NCI-H524 treated with DMSO at 0.1 percent for 48 hours (cell line): ENCODE data around the gene MARVELD1.
"Not testable (repeated sequence)": the region's sequence is repeated elsewhere in the genome, so short reads cannot be mapped to it uniquely, and the experiment has no call there.

Source experiments
- DNase-seq: peaks from one replicate; lab custom pipeline; 2025; lab: John Stamatoyannopoulos, UW

Gene MARVELD1

DNA sequence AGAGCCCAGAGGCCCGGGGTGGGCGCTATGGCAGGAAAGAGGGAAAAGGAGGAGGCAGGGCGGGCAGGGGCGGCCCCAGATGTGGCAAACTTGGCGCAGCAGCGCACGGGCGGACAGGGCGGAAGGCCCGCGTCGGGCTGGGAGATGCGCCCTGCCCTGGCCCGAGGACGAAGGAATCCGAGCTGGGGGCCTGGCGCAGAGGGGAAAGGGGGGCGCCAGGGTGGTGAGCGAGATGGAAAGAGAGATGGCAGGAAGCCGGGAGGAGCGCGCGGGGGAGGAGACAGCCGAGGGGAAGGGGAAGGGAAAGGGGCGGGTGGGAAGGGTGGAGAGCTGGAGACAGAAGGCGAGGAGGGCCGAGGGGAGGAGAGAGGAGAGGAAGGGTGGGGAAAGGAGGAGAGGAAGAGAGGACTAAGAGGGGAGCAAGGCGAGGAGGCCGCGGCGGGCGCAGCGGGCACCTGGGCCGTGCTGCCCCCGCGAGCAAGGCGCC lies at the start of gene MARVELD1:
Gene MARVELD1 (plus strand): TSS at position 392 of the 487 bp plus-strand sequence. CDS start 147 bp downstream, outside the sequence.
- no peak for DNase-seq

DNA sequence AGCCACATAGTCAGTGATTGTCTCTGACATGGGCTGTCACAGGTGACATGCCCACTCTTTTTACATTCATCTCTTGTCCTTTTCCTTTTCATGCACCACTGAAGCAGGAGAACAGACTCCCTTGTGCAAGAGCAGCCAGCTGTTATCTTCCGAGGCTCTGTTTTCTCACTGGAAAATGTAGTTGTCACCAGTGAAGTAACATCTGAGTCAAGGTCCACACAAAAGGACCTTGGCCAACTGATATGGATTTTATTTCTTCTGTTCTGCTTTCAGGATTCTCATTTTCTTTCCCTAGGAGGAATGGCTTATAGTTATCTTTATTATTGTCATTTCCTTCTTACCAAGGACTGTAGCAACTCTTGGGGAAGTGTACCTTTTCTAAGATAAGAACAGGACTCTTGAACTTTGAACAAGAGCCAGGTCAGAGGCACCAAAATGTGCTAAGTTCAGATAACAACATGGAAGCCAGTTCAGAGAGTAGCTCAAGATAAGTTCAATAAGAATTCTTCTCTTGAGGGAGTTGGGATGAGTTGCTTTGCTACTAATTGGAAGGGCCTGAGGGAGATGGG lies 49.2 kb upstream of the MARVELD1 start:
- DNase-seq: no peak

DNA sequence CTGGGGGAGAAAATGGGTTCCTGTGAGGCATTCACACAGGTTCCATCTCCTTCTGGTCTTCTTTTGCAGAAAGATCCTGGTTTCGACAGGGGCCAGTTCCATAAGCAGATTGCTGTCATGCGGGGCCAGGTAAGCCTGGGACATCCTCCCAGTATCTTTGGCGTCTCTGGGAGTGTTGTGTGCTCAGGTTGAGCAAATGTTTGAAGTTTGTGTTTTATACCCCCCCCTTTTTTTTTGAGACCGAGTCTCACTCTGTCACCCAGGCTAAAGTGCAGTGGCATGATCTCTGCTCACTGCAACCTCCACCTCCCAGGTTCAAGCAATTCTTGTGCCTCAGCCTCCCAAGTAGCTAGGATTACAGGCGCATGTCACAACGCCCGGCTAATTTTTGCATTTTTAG lies 46.5 kb upstream of the MARVELD1 start:
- no peak for DNase-seq

DNA sequence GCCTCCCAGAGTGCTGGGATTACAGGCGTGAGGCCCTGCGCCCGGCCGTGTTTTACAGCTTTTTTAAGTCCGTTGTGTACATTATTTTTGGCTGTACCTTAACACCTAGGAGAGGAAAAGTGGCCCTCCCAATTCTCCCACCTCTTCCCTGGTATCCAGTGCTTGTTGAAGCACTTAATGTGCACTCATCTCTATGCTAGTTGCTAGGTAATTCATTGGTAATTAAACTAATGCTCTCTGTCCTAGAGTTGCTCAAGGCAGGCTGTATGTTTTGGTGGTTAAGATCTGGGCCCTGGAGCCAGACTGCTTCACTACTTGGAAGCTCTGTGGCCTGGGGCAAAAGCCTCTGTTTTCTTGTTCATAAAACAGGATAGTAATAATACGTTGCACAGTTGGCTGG lies 46.1 kb upstream of the MARVELD1 start:
- no peak for DNase-seq

DNA sequence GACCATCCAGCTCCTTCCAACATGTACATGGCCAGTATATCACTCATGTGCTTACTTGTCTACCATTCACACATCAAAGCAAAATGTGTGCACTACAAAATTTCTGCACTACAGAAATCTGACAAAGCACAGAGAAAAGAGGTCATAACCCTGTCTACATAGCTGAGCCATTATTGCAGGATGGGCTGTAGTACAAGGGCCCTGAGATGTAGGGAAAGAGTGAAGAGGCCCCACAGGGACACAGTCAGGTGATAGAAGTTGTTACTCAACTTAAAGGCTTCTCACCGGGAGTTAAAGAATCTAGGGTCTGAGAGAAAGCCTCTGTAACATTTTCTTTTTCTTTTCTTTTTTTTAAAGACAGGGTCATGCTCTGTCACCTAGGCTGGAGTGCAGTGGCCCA lies 44.0 kb upstream of the MARVELD1 start:
- no peak for DNase-seq

DNA sequence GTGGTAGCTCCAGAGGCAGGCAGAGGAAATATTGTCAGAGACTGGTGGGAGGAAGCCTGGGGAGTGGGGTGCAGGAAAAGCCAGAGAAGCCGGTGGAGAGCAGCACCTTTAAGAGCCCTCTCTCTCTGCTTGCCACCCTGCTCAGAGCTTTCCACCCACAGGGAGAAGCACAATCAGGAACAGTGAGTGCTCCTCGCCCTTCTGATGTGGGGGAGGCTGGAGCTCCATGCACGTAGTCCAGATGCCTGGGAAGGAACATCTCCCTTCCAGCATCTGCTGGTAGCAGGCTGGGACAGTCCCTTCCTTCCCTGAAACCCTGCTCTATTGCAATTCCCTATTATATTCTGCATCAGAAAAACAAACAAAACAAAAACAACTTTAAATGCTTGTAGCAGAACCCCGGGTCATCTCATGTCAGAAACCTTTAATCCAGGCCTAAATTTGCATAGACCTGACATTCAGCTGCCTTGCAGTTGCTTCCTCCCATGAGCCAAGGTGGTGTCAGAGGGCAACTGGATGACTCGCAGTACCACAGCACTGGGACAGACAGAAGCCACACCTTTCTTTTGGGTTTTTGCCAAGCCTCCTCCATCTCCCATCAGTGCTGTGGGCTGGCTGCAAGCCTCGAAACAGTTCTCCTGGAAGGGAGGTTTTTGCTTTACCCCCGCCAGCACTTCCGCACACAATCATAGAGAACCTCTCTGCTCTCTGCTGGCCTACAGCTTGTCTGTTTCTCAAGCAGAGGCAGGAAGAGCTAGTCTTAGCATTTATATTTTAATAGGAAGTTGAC lies 39.6 kb upstream of the MARVELD1 start:
- DNase-seq: no peak

DNA sequence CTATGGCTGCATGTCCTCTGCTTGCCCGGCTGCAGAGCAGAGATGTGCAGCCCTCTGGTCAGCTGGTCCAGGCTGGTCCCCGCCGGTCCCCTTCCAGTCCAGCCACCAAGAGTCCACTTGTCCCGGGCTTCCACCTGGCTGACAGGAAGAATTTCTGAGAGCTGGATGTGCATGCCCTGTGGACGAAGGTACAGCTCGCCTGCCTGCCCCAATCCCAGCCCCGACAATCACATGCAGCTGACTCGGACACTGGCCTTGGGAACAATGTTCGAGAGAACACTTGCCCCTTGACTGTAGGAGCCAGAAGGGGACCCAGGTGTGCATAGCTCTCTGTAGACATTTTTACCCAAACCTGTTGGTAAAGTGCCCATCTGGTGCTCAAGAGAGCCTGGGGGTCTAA lies 38.3 kb upstream of the MARVELD1 start:
- no peak for DNase-seq

DNA sequence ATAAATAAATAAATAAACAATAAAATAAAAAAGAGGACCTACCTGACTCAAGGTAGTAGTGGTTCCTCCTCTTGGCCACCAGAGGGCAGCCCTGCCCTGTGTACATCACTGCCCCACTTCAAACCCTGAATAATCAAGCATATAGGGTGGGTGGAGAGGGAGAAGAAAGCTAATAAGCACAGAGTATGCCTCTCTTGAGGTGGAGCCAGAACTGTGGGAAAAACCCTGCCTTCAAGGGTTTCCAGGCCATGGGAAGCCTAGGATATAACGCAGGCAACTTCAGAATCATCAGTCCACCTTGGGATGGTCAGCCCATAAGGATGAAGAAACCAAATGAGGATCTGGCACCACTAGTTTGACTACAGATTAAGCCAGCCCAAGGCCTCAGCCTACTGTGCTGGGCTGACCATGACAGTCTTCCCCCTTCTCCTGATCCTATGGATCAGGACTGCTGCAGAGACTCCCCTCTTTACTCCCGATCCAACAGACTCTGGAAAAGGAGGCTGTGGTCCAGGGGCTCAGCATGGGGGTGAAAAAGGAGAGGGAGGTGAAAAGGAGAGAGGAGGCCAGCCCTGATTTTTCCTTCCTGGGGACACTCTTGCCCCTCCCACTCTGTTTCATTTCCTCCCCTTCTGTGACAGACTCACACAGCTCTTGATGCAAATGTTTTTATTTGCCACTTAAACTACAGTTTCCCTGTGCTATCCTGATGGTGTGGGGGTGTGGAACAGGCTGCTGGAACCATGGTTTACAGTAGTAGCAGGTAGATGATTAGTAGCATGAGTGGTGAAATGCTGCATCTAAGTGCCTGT lies 36.6 kb upstream of the MARVELD1 start:
- DNase-seq: no peak

DNA sequence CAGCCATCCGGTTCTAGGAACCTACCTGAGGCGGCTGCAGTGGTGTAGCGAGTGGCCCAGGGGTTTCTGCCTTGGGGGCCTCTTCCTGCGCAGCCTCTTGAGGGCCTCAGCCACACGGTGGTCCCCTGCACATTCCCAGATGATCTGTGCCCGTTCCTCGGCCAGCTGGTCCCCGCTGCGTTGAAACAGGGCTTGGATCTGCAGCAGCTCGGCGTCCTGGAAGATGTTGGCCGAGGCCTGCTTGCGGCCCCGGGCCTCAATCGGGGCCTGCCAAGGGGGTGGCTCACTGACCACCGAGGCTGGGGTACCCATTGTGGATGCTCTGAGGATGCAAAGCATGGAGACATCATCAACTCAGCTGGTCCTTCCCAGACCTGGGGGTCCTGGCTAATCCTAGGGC lies 33.9 kb upstream of the MARVELD1 start:
- no peak for DNase-seq

DNA sequence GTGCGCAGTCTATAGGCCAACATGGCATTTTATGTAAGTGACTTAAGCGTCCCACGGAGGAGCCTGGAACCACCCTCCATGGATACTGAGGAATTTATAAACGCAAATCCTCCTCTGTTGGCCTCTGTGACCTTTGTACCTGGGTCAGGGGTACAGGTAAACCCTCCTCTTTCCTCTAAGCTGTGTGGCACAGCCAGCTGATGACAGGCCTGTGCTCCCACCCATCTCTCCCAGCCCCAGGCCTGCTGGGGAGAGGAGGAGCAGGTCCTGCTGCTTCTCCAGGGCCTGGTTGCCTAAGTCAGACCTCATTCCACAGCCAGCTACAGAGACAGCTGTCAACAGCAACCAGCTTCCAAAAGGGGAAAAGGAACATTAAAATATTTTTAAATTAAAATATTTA lies 31.5 kb upstream of the MARVELD1 start:
- DNase-seq: no peak

DNA sequence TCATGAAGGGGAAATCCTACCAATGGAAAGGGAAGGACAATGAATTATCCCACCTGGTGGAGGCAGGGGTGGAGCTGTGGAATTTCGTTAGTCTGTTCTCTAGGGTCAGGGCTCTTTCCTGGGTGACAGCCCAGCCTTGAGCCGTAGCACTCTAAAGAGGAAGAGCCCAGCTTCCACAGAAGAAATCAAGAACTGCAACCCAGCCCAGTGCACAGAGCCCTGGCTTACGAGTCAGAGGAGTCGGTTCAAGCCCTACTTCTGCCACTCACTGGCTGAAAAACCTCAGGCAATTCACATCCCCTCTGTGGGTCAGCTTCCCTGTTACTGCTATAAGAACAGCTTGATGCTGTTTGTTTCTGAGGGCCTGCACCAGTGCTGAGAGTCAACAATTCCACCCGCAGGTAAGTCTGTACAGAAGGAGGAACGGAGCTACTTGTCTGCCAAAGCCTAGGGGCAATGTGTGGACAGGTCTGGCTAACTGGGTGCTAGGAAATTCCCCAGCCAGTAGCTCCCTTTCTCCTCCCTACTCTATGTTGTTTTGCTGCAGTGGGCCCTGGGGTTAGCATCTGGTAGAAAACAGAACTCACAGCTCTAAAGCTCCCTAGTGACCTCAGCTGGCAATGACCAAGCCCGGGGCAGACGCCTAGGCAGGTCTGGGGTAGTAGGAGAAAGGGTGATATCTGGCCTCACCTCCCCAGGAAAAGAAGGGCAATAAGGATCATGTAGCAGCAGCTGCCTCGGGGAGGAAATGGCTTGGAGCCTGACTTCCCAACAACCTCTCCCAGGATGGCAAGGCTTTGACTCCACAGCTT lies 29.8 kb upstream of the MARVELD1 start:
- DNase-seq: no peak

DNA sequence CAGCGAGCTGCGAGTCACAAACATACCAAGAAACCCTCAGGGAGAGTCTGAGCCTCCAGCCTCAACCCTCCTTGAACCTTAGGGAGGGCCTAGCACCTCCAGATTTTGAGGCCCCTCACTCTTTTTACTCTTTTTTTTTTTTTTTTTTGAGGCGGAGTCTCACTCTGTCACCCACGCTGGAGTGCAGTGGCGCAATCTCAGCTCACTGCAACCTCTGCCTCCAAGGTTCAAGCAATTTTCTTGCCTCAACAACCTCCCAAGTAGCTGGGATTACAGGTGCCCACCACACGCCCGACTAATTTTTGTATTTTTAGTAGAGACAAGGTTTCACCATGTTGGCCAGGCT lies 29.2 kb upstream of the MARVELD1 start:
- DNase-seq: not testable (repeated sequence)

DNA sequence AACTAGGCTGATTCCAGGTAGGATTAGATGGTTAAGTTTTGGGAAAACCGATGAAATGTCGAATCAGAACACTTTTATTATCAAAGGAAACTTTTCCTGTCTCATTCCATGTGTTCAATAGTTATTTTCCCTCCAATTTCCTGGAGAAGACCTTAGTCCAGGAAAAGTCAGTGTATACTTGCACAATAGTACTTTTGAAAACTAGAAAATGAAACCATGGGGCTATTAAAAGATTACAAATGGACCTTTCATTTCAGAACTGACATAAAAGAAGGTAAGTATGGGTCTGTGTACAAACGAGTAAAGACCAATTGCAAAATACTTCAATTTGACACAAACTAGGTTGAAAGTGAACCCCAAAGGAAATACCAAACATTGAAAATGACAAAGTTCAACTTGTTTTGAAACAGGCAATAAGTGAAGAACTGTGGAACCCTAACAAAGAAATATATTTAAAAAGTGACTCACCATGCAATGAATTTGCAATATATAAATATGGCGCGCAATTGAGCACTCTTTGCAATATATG lies 28.6 kb upstream of the MARVELD1 start:
- DNase-seq: no peak

DNA sequence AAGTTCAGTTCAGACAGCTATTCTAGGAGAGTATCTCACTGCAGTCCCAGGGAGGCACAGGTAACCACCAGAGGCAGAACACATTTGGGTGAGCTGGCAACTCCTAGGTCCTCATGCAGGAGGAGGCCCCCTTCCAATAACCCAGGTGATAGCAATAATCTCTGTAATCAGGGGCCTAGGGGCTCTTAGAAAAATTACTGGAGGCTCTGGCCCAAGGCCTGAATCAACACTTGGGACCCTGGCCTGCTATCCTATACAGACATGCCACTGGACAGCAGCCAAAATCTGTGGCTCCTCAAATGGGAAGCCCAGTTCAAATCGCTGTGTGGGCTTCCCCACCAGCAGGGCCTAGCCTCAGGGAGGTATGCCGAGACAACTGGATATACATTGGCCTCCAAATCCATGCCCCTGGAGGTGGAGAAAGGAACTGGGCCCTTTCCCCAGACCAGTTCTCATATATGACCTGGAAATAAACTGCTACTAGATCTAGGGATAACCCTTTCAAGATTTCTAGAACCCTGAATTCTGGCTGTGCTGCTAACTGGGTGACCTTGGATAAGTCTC lies 28.1 kb upstream of the MARVELD1 start:
- DNase-seq: no peak

DNA sequence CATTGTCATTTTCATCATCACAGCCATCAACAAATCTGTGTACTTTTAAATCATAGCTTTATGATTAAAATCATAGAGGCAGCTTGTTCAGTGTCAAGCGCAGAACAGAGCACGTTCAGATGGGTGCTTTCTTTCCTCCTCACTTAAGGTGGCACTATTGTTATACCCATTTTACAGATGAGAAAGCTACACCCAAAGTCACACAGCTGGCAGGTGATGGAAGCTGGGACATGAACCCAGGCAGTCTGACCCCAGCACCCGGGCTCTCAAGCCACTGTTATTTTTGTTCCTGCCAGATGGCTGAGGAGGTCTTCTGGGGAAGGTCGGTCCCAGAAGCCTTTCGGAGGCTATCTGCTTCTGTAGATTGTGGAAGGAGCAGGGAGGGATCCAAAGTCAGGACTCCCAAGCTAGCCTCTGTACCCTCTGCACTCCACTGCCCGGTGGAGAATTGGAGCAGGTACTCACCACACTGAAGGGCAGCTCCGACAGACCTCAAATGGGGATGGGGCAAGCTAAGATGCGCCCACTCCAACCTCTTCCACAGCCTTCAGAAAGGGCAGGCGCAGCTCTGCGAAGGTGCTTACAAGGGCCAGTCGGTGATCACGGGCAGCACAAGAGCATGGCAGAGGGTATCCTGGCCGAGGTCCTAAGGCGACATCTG lies 27.1 kb upstream of the MARVELD1 start:
- no peak for DNase-seq

DNA sequence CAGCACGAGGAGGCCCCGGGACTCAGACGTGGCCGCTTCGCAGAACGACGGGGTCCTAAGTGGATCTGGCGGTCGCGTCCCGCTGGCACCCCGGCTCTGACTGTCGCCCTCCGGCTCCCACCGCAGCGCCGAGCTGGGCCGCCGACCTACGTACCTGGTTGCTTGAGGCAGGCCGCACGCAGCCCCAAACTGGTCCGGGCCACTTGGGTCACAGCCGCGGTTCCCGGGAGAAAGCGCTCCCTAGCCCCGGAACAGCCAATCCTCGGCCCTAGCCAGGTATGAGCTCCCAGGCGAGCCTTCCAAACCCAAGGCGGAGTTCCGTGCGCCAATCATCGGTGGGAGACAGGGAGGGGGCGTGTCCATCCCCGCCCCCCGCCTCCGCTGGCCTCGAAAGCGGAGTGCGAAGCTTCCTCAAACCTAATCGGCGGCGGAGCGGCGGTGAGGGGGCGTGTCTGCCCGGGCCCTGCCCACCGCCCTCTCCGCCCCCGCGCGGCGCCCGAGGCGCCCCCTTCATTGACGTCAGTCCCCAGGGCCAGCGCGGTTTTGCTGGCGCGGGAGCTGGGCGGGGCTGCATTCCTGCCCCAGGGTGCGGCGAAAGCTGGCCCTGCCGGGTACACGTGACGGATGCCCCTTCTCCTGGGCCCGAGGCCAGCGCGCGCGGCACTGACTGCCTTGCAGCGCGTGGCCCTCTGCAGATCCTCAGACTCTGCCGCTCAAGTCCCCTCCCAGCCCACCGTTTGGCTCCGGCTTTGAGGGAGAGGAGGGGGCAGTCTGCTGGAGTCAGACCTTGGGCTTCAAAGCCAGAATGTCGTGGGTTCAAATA lies 26.4 kb upstream of the MARVELD1 start, which contains the start of gene AVPI1:
Gene AVPI1 (minus strand): TSS at position 280 of the 823 bp plus-strand sequence. CDS start 7,336 bp downstream, outside the sequence.
- peak; percentile 40 for DNase-seq

DNA sequence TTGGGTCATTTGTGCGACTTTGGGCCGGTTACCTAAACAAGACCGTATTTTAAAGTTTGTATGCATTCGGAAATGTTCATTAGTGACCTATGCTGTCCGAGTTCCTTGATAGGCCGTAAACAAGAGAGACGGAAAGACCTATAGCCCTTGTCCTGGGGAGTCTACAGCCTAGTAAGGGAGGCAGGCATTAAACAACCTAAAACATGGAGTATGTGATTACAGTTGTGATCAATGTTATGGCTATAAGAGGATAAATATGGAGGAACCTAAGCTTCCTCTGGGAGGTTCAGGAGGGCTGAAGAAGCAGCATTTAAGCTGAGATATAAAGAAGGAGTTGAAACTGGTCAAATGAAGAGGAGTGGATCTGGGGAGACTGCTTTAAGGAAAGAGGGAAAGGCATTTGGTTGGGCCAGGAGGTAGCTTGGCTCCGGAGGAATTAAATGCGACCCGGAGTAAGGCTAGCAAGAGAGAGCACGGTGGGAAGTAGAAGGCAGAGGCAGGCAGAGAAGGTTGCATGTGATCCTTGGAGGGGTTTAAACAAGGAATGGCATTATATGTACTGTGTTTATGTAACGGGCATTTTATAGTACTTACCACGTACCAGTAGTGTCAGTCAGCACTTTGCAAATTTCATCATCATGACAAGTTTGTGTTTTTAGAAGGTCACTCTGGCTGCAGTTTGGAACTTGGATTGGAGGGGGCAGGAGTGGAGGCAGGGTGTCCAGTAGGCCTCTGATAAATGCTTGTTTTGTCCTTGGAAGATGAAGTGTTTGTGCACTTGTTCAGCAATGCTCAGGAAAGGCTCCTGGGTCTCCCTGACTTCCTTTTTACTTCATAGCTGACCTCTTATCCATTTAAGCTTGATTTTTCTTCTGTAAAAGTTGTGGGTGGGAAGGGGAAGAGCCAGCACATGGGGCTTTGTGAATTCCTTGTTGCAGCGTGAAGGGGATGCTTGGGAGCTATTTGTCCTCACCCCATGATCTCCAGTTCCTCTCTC lies 25.4 kb upstream of the MARVELD1 start:
- no peak for DNase-seq

DNA sequence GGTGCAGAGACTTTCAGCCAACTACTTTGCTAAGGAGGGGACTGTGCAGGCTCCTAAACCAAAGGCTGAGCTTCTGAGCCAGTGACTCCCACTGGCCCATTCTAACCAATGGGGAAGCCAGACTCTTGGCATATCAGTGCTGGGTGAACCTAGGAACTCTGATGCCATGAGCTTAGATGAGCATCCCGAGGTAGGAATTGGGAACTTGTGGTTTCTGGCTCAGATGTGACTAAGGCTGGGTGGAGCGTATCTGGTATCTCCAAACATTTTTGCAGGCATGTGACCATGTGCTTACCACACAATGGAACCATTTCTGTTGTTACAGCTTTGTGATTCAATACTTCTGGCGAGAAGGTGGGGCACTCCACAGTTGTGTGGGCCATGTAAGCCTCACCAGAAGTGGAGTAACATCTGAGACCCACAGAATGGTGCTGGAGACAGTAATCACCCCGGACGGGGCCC lies 23.9 kb upstream of the MARVELD1 start:
- no peak for DNase-seq
